Skeletal muscle tissue (tissue), 4 donors: Measurements from ENCODE around the gene METTL25B. TPM values are rescaled to one million over a fixed set of nuclear protein-coding genes. Genes with fewer than 3 reads are reported as not detected.
A peak's percentile ranks its signal among the peaks of the same experiment; 100 is the strongest.

Experiments used
- H3K27ac ChIP-seq: one replicate; pipeline ENCODE4 v1.7.0; 2013; ENCODE audit warnings: mild to moderate bottlenecking, low read depth, low read length, inconsistent platforms
- H3K27me3 ChIP-seq, 3 donors: one replicate each; pipeline ENCODE4 v1.7.0; 2013; ENCODE audit warnings: low read length in 3 of 3; ENCODE audit not compliant: control insufficient read depth in 3 of 3, insufficient read depth in 3 of 3
- H3K36me3 ChIP-seq, 3 donors: one replicate each; pipeline ENCODE4 v1.7.0; 2013; ENCODE audit warnings: low read length in 3 of 3; ENCODE audit not compliant: control insufficient read depth in 3 of 3, insufficient read depth in 3 of 3
- H3K4me1 ChIP-seq, 3 donors: one replicate each; pipeline ENCODE4 v1.7.0; 2013; ENCODE audit warnings: low read length in 3 of 3, mild to moderate bottlenecking in 3 of 3; ENCODE audit not compliant: control insufficient read depth in 3 of 3, insufficient read depth in 3 of 3
- H3K4me3 ChIP-seq, 3 donors: one replicate each; pipeline ENCODE4 v1.7.0; 2013; ENCODE audit warnings: low read length in 3 of 3
- H3K9ac ChIP-seq, 3 donors: one replicate each; pipeline ENCODE4 v1.7.0; 2013; ENCODE audit warnings: low read length in 3 of 3, mild to moderate bottlenecking in 3 of 3, moderate library complexity in 2 of 3, low read depth in 1 of 3
- H3K9me3 ChIP-seq, 3 donors: one replicate each; pipeline ENCODE4 v1.7.0; 2013; ENCODE audit warnings: low read length in 3 of 3; ENCODE audit not compliant: control insufficient read depth in 3 of 3
- total RNA-seq: library from RNA; depleted of rRNA; stranded (reverse); fragments of >200 nt; gene quantifications from one replicate; pipeline ENCODE4 v1.2.3, GENCODE V29; 2014
- donor health status: Osteomylitis.

The METTL25B gene
- total RNA-seq, 1 donor from 2014 or later, result 4.2 TPM

GRCh38 chr1:156721535-156721934 lies 6.7 kb upstream of the METTL25B start:
- Histone ChIP-seq H3K36me3 (peaks cover 29 to 36% (median 35%) of the 10 kb centered on the region in 3 donors), H3K9me3 (no peaks in the 10 kb centered on the region), H3K27me3 (no peaks in the 10 kb centered on the region), H3K4me3 (no peak overlapping the region), H3K27ac (no peak overlapping the region), H3K4me1 (peaks cover 15 to 21% (median 16%) of the 10 kb centered on the region in 3 donors), H3K9ac (no peak overlapping the region)

GRCh38 chr1:156725683-156726280 lies 2.5 kb upstream of the METTL25B start:
- Histone ChIP-seq H3K9ac (peak overlapping the region; percentile 57 to 68 (median 57)), H3K27me3 (no peaks in the 10 kb centered on the region), H3K9me3 (no peaks in the 10 kb centered on the region), H3K36me3 (peaks cover 33 to 34% (median 34%) of the 10 kb centered on the region in 3 donors), H3K4me1 (peaks cover 36 to 53% (median 41%) of the 10 kb centered on the region in 3 donors), H3K27ac (peak overlapping the region; percentile 26), H3K4me3 (peak overlapping the region; percentile 54 to 77 (median 59))

GRCh38 chr1:156726549-156727226 lies 1.6 kb upstream of the METTL25B start:
- H3K4me1 ChIP-seq, result peaks cover 36 to 53% (median 41%) of the 10 kb centered on the region in 3 donors
- no peaks in the 10 kb centered on the region for H3K9me3 ChIP-seq
- peak overlapping the region; percentile 54 to 99 (median 59) for H3K4me3 ChIP-seq
- peak overlapping the region; percentile 57 to 79 (median 68) for H3K9ac ChIP-seq
- no peak overlapping the region for H3K27ac ChIP-seq
- no peaks in the 10 kb centered on the region for H3K27me3 ChIP-seq
- H3K36me3 ChIP-seq, result peaks cover 25 to 26% (median 25%) of the 10 kb centered on the region in 3 donors

- Histone ChIP-seq H3K9ac (peak overlapping the region; percentile 79 to 96 (median 95)), H3K27ac (peak overlapping the region; percentile 97), H3K9me3 (no peaks in the 10 kb centered on the region), H3K4me1 (peaks cover 36 to 53% (median 41%) of the 10 kb centered on the region in 3 donors), H3K4me3 (peak overlapping the region; percentile 88 to 100 (median 99)), H3K36me3 (peaks cover 22 to 31% (median 29%) of the 10 kb centered on the region in 3 donors), H3K27me3 (no peaks in the 10 kb centered on the region)
These were observed 777 bp upstream of the METTL25B start for GRCh38 chr1:156727492-156727891.

GRCh38 chr1:156728599-156729462 lies 562 bp downstream of the METTL25B start, which contains the start of gene ISG20L2:
Gene ISG20L2 (minus strand): TSS chr1:156728766. CDS start chr1:156727652, 1,114 bp downstream.
- Histone ChIP-seq H3K9me3 (no peaks in the 10 kb centered on the region), H3K27ac (peak within 1 kb of the TSS; percentile 97), H3K9ac (peak within 1 kb of the TSS; percentile 92 to 96 (median 95)), H3K36me3 (peaks cover 12 to 28% (median 26%) of the 10 kb centered on the region in 3 donors), H3K27me3 (no peaks in the 10 kb centered on the region), H3K4me1 (peaks cover 36 to 53% (median 41%) of the 10 kb centered on the region in 3 donors), H3K4me3 (peak within 1 kb of the TSS; percentile 88 to 100 (median 99))

- peaks cover 20 to 43% (median 41%) of the 10 kb centered on the region in 3 donors for H3K36me3 ChIP-seq
- H3K9me3 ChIP-seq, result no peaks in the 10 kb centered on the region
- H3K27ac ChIP-seq, result no peak overlapping the region
- H3K4me1 ChIP-seq, result peaks cover under 1 to 11% (median 7%) of the 10 kb centered on the region in 3 donors
- H3K9ac ChIP-seq, result no peak overlapping the region
- no peak overlapping the region for H3K4me3 ChIP-seq
- no peaks in the 10 kb centered on the region for H3K27me3 ChIP-seq
These were observed 5.8 kb downstream of the METTL25B start for GRCh38 chr1:156733989-156734584.

GRCh38 chr1:156738407-156738806 lies 10.1 kb downstream of the METTL25B start:
- no peak overlapping the region for H3K27ac ChIP-seq
- no peaks in the 10 kb centered on the region for H3K27me3 ChIP-seq
- no peaks in the 10 kb centered on the region for H3K9me3 ChIP-seq
- H3K36me3 ChIP-seq, result peaks cover 34 to 39% (median 34%) of the 10 kb centered on the region in 3 donors
- no peak overlapping the region for H3K4me3 ChIP-seq
- H3K9ac ChIP-seq, result no peak overlapping the region
- peaks cover 14 to 22% (median 15%) of the 10 kb centered on the region in 3 donors for H3K4me1 ChIP-seq

GRCh38 chr1:156738916-156739315 lies 10.6 kb downstream of the METTL25B start:
- H3K4me3 ChIP-seq, result no peak overlapping the region
- H3K4me1 ChIP-seq, result peaks cover 14 to 22% (median 15%) of the 10 kb centered on the region in 3 donors
- no peak overlapping the region for H3K27ac ChIP-seq
- H3K36me3 ChIP-seq, result peaks cover 36 to 39% (median 37%) of the 10 kb centered on the region in 3 donors
- no peaks in the 10 kb centered on the region for H3K9me3 ChIP-seq
- no peak overlapping the region for H3K9ac ChIP-seq
- H3K27me3 ChIP-seq, result no peaks in the 10 kb centered on the region

- no peaks in the 10 kb centered on the region for H3K27me3 ChIP-seq
- peaks cover 16 to 29% (median 22%) of the 10 kb centered on the region in 3 donors for H3K4me1 ChIP-seq
- peaks cover 36 to 44% (median 42%) of the 10 kb centered on the region in 3 donors for H3K36me3 ChIP-seq
- H3K9ac ChIP-seq, result peak overlapping the region; percentile 77 to 93 (median 81)
- peak overlapping the region; percentile 93 for H3K27ac ChIP-seq
- no peaks in the 10 kb centered on the region for H3K9me3 ChIP-seq
- peak overlapping the region; percentile 84 to 100 (median 95) for H3K4me3 ChIP-seq
These were observed 12.0 kb downstream of the METTL25B start for GRCh38 chr1:156740237-156740740.
